Measurements from ENCODE around the gene PFDN6.
A peak's percentile ranks its signal among the peaks of the same experiment; 100 is the strongest.
"Not testable (repeated sequence)": the region's sequence is repeated elsewhere in the genome, so short reads cannot be mapped to it uniquely, and the experiment has no call there.

The PFDN6 gene

DNA sequence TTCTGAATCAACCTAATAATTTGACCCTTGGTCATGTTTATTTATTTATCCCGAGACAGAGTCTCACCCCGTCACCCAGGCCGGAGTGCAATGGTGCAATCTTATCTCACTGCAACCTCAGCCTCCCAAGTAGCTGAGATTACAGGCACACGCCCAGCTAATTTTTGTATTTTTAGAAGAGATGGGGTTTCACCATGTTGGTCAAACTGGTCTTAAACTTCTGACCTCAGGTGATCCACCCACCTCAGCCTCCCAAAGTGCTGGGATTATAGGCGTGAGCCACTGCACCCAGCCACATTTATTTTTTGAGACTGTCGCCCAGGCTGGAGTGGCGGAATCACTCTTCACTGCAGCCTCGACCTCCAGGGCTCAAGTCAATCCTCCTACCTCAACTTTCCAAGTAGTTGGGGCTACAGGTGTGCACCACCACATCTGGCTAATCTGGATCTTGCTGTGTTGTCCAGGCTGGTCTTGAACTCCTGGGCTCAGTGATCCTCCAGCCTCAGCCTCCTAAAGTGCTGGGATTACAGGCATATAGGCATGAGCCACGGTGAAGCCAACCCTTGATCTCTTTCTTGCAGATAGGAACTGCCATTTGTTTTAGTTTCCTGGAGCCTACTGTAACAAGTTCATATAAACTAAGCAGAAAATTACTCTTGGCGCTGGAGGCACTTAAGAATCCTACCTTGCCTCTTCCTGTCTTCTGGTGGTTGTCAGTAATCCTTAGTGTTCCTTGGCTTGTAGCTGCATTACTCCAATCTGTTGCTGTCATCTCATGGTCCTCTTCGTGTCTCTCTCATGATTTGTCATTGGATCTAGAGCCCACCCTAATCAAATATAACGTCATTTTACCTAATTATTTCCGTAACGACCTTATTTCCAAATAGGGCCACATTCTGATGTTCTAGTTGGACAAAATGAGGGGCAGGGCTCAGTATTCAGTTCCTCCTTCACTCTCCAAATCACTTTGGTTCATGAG lies 15.2 kb upstream of the PFDN6 start:
- no peak for DNase-seq (ENCODE audit: low spot score)

DNA sequence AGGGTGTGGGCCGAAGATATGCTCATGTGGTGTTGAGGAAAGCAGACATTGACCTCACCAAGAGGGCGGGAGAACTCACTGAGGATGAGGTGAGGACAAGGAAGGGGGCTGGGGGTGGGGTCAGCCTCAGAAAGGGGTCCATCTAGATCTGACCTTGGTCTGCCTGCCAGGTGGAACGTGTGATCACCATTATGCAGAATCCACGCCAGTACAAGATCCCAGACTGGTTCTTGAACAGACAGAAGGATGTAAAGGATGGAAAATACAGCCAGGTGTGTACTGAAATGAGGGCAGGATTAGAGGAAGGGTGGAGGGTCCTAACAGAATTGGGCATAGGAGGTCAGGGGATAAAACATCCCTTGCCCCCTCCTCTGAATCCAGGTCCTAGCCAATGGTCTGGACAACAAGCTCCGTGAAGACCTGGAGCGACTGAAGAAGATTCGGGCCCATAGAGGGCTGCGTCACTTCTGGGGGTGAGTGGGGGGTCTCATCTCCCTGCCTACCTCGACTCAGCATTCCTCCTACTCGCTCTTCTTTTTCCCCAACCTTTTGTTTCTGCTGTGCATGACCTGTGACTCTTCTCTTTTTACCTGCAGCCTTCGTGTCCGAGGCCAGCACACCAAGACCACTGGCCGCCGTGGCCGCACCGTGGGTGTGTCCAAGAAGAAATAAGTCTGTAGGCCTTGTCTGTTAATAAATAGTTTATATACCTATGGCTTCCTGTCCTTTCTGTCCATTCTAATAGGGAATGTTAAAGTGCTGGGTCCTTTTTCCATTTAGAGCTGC lies 13.4 kb upstream of the PFDN6 start:
- not testable (repeated sequence) for DNase-seq (ENCODE audit: low spot score)

DNA sequence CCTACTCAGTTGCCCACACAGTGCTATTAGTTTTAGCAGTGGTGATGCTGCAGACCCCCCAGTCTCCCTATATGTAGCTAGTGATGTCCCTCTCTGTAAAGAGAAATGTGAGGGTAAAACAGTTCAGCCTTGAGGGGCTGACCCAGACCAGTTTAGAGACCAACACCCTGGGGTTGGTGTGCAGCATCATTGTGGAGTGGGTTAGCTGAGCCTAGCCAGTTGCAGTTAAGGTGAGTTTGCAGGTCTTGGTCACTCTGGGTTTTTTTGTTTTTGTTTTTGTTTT lies 12.9 kb upstream of the PFDN6 start:
- DNase-seq (ENCODE audit: low spot score) = no peak

DNA sequence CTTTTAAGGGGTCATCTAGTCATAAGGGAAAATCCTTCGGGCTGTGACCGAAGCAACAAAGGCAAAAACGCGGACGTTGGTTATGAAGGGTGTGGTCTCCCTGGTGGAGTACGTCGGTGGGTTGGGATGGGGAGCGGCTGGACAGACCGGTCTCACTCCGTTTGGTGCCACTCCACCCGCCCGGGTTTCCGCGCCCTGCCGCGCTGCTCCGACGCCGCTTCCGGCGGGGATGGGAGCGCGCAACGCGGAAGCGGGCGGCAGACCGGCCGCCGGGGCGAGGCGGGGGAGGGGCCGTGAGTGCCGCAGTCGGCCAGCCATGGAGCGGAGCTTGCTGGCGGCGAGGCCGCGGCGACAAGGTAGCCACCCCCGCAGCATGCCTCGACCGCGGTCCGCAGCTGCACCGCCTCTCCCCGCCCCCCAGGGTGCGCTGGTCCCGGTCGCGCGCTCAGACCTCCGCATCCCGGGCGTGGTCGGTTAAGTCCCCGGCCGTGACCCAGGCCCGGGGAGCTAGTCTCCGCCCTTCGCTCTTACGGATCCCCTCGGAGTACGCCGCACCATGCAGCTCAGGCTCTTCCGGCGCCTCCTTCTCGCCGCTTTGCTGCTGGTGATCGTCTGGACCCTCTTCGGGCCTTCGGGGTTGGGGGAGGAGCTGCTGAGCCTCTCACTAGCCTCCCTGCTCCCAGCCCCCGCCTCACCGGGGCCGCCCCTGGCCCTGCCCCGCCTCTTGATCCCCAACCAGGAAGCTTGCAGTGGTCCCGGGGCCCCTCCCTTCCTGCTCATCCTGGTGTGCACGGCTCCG lies 12.3 kb upstream of the PFDN6 start, which contains the start of gene B3GALT4:
TSS of gene B3GALT4 (plus strand) at position 260 of the 799 bp plus-strand sequence. CDS start at position 557, 297 bp downstream.
- DNase-seq (ENCODE audit: low spot score) = peak; percentile 62

DNA sequence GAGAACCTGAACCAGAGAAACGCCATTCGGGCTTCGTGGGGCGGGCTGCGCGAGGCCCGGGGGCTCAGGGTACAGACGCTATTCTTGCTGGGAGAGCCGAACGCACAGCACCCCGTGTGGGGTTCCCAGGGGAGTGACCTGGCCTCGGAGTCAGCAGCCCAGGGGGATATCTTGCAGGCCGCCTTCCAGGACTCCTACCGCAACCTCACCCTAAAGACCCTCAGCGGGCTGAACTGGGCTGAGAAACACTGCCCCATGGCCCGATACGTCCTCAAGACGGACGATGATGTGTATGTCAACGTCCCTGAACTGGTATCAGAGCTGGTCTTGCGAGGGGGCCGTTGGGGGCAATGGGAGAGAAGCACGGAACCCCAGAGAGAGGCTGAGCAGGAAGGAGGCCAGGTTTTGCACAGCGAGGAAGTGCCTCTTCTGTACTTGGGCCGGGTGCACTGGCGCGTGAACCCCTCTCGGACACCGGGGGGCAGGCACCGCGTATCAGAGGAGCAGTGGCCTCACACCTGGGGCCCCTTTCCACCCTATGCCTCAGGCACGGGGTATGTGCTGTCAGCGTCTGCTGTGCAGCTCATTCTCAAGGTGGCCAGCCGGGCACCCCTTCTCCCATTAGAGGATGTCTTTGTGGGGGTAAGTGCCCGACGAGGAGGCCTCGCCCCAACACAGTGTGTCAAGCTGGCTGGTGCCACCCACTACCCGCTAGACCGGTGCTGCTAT lies 11.6 kb upstream of the PFDN6 start:
- no peak for DNase-seq (ENCODE audit: low spot score)

DNA sequence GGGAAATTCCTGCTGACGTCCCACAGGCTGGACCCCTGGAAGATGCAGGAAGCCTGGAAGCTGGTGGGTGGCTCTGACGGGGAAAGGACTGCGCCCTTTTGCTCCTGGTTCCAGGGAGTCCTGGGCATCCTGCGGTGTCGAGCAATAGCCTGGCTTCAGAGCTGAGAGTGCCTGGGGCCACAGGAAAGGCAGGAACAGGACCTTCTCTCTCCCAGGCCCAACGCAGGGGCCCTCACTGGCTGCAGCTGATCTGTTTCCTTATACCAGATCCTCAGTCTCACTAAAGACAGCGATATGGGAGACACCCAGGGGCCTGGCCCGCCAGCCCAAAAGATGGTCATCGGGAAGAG lies 11.0 kb upstream of the PFDN6 start:
- DNase-seq (ENCODE audit: low spot score) = no peak

DNA sequence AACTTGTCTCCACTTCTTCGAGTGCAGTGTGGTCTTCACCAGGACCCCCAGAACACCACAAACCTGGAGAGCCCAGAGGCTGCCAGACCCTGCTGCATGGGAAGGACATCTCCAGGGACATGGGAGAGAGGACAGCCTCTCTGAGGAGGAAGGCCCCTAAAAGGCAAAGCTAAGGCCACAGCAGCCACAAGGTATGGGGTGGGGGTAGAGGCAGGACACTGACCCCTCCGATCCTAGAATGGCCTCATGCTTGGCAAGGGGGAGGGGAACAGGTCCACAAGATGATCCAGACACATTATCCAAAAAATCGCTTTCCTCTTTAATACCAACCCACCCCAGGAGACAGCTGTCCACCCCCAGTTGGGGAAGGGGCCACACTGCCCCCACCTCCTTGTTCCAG lies 10.6 kb upstream of the PFDN6 start:
- DNase-seq (ENCODE audit: low spot score) = no peak

DNA sequence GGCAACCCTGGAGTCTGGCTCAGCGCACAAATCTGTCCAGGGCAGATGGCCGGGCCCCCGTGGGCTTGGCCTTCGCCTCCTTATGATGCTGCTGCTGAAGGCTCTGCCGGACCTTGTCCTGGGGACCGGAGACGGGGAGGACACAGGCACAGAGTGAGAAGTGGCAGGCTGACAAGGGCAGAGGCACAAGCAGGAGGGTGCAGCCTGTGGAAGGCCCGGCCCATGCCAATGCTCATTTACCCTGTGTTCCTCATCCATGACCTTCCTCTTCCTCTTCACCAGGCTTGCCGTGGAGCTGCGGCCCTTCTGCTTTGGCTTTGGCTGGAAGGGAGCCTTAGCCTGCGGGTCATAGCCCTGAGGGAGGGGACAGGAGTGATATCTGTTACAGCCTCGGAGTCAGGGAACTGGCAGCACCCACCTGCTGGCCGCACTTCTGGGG lies 10.1 kb upstream of the PFDN6 start:
- no peak for DNase-seq (ENCODE audit: low spot score)

DNA sequence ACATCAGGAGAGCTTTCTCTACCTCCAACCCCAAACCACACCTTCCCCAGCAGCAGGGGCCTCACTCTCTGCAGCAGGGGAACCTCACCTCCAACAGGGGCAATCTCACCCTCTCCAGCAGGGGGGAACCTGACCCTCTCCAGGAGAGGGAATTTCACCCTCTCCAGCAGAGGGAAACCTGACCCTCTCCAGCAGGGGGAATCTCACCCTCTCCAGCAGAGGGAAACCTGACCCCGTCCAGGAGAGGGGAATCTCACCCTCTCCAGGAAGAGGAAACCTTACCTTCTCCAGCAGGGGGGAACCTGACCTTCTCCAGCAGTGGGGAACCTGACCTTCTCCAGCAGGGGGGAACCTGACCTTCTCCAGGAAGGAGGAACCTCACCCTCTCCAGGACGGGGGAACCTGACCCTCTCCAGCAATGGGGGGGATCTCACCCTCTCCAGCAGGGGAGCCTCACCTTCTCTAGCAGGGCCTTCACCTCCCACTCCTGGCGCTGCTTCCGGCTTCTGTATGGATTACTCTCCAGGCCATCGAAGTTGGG lies 9.4 kb upstream of the PFDN6 start:
- peak; percentile 48 for DNase-seq (ENCODE audit: low spot score)

DNA sequence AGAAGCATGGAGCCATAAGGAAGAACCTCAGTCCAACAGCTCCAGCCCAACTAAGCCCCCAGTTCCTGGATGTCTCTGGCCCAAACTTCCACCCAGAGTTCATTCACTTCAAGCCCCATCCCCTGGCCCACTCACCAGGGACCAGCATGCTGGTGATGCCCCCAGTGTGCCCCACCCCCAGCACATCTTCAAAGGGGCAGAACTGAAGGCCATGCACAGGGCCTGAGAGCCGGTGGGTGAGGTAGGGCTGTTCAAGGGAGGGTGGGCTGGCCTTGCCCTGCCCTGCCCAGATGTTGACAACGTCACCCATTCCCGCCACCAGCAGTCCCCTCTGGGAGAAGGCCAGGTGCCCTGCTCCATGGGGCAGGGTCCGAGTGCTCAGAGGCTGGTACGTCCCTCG lies 8.9 kb upstream of the PFDN6 start:
- no peak for DNase-seq (ENCODE audit: low spot score)

DNA sequence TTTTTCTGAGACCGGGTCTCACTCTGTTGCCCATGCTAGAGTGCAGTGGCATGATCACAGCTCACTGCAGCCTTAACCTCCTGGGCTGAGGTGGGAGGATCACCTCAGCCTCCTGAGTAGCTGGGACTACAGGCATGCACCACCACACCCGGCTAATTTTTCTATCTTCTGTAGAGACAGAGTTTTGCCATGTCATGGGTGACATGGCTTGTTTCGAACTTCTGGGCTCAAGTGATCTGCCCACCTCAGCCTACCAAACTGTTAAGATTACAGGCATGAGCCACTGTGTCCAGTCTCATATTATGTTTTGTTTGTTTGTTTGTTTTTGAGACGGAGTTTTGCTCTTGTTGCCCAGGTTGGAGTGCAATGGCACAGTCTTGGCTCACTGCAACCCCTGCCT lies 4.2 kb upstream of the PFDN6 start:
- DNase-seq (ENCODE audit: low spot score) = not testable (repeated sequence)

DNA sequence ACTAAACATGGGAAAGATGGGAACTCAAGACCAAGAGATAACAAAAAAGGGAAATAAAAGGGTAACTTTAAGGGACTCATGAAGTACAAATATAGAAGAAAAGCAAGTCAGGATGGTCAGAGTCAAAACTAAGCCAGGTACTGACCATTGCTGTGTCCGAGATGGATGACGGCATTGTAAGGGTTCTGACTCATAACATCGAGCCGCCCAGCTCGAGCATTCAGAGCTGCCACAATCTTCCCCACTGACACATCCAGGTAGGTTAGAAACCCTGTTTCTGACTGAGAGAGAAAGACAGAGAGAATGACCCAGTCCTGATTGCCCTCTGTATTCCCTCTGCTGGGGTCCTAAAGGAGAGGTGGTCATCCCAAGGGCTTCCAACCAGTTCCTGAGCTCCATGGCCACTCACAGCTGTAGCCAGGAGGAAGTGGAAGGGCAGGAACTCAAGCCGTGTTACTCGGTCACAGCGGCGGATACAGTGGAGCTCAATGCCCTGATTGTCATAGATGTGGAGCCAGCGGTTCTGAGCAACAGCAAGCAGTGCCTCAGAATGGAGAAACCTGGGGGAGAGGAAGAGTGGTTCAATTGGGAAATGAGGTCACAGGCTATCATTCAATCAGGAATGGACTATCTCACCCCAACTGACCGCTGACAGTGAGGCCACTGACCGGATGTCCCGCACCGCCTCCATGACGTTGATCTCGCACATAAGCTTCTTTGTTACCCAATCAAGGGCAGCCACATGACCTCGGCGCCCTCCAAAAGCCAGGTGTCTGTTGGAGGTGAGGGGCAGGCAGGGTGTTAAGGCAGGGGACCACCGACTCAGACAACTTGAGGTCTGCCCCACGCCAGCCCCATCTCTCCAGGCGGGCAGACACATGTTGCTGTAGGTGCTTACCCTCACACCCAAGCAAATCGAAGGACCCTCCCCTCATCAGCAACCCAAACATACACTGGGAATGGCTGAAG lies 2.2 kb upstream of the PFDN6 start:
- DNase-seq (ENCODE audit: low spot score) = peak; percentile 73

DNA sequence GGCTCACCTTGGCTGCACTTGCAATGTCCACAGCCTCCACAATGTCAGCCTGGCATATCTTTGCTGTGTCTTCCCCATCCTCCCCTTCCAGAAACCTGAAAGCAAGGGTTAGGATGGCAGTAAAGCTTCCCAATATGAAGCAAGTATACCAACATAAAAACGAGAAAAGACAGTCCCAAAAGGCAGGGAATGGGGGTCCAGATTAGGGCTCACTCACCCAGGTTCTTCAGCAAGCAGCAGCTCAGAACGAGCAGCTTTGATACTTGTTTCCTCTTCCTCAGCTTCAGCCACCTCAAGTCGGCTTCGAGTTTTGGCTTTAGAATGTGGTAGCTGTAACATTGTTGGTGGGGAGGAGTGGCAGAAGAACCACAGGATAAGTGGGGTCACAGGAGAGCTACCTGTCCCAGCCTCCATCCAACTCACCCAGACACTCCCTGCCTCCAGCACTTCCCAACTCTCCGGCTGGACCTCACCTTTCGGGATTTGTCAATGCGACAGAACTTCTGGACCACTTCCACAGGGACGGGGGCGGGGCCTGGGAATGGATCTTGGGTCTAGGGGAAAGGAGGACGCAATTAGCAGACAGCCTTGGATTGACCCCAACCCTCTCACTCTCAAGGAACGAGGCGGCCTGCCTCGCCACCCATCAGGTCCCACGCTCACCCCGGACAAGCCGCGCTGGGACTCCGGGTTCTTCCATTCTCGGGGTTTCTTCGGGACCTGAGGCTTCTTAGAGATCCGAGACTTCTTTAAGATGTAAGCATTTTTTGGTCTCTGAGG lies 1.1 kb upstream of the PFDN6 start:
- DNase-seq (ENCODE audit: low spot score) = no peak

DNA sequence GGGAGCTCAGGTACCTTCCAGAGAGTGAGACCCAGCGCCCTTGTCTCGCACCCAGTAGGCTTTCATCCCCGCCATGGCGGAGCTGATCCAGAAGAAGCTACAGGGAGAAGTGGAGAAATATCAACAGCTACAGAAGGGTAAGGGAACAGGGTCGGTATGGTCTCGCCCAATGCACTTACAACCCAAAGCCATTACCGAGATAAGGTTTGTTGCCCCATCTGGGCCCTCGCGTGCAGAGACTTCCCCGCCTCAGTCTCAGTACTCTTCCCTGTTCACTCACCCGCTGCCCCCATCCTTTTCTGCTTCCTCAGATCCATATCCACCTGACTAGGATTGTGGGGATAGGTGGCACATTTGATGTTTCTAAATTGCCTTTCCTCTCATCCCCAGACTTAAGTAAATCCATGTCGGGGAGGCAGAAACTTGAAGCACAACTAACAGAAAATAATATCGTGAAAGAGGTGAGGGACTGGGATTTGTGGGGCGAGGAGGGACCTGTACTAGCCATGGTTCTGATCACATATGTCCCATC lies 449 bp downstream of the PFDN6 start:
- DNase-seq (ENCODE audit: low spot score) = no peak

DNA sequence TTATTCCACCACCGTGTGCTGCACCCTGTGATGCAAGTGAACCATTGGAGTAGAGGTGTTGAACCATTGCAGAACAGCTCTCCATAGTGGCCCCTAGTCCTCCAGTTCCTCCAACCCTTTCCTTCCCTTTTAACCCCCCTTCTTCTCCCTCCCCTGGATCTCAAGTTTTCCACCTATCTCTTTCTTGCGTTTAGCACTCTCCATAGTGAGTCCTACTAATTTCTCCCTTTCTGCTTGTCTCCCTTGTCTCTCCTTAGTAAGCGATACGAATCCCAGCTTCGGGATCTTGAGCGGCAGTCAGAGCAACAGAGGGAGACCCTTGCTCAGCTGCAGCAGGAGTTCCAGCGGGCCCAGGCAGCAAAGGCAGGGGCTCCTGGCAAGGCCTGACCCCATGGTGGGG lies 1.1 kb downstream of the PFDN6 start:
- DNase-seq (ENCODE audit: low spot score) = no peak

DNA sequence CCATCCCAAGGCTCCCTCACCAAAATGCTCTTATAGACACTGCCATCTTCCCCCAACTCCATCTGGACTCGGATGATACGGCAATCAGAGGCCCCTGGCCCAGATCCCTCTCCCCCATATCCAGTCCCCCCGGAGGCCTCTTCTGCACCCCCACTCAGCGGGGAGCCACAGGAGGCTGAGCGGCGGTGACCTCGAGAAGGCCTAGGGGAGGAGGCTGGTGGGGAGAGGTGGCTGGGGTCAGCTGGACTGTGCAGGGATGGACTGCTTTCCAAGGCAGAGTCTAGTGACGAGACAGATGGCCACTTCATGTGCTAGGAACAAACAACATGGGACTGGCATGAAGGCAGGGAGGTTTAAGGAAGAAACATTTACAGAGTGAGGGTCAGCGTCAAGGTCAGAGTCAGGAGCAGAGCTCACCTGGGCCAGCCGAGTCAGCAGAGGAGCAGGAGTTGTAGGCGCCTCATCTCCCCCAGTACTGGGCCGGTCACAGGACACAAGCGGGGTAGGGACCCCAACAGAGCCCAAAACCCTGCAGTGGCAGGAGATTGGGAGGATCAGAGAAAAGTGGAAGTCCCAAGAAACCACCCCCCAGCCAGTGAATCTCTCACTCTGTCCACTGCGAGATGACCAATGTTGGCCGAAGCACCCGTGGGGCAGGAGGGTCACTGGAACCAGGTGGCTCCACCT lies 3.7 kb downstream of the PFDN6 start:
- no peak for DNase-seq (ENCODE audit: low spot score)

DNA sequence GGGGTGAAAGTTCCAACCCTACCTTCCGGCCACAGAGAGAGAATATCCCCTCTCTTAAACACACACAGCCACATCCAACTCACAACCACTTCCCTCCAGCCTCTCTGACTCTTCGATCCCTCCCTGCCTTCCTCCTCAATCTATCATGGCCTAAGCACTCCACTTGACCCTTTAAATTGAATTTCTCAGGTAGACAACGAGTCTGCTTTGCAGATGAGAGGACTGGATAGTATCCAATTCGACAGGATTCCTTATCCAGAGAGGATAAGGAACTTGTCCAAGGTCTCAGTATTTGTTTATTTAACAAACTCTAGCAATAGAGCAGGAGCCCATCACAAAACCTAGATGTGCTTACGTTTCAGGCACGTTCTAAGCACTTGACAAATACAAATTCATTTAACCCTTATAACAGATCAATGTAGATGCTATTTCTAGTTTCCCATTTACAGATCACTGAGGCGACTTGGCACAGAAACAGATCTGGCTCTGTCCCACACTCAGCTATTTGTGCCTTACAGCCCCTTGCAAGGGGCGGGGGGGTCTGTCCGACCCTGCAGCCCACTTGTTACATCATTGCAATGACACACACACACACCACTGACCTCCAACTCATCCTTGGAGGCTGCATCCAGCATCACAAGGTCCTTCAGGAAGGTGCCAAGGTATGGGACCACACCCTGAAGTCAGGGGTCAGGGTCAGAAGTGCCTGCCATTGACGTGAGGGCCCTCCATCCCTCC lies 4.9 kb downstream of the PFDN6 start:
- no peak for DNase-seq (ENCODE audit: low spot score)

Measured in COLO829 (cell line).